ENCODE results near the gene ATXN7L2.

GRCh38 chr1:109488201-109488600 lies 4.5 kb downstream of the ATXN7L2 start:
- TF ChIP-seq EP300 (IDR thresholded peaks at IDR 0.05; ENCODE audit: borderline replicate concordance) (no peak), TAF1 (IDR thresholded peaks at IDR 0.05; ENCODE audit: low read depth) (no peak)

Data from Ishikawa (cell line).